Airway epithelial cell (primary cell): ENCODE measurements around the gene GPR149. TPM values are rescaled to one million over a fixed set of nuclear protein-coding genes. Genes with fewer than 3 reads are reported as not detected.

Experiments used
- total RNA-seq: library from RNA; depleted of rRNA; stranded (reverse); fragments of >200 nt; gene quantifications from 2 replicates; pipeline ENCODE4 v1.2.3, GENCODE V29; 2015

GPR149 gene
- total RNA-seq = not detected in 2 replicates

GRCh38 chr3:154430014-154430413 lies at the start of gene GPR149:
GPR149 (minus strand) TSS chr3:154430190; CDS start chr3:154429615, 575 bp downstream.

GRCh38 chr3:154323891-154324738 lies 105.9 kb downstream of the GPR149 start, which contains the start of gene DHX36:
DHX36 (minus strand) TSS chr3:154324487; CDS start chr3:154324416, 71 bp downstream.

Other genes starting within 250 kb of the GPR149 start
- gene DHX36, start 105.7 kb downstream of the GPR149 start, total RNA-seq = 41.2 and 50.6 TPM in 2 replicates